KG1 (cell line): ENCODE measurements around the gene JSRP1.

Experiments used
- DNase-seq: peaks from one replicate; lab custom pipeline; 2025; lab: John Stamatoyannopoulos, UW

Gene JSRP1, protein sequence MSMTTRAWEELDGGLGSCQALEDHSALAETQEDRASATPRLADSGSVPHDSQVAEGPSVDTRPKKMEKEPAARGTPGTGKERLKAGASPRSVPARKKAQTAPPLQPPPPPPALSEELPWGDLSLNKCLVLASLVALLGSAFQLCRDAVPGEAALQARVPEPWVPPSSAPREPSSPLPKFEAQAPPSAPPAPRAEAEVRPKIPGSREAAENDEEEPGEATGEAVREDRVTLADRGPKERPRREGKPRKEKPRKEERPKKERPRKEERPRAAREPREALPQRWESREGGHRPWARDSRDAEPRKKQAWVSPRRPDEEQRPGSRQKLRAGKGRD

DNA sequence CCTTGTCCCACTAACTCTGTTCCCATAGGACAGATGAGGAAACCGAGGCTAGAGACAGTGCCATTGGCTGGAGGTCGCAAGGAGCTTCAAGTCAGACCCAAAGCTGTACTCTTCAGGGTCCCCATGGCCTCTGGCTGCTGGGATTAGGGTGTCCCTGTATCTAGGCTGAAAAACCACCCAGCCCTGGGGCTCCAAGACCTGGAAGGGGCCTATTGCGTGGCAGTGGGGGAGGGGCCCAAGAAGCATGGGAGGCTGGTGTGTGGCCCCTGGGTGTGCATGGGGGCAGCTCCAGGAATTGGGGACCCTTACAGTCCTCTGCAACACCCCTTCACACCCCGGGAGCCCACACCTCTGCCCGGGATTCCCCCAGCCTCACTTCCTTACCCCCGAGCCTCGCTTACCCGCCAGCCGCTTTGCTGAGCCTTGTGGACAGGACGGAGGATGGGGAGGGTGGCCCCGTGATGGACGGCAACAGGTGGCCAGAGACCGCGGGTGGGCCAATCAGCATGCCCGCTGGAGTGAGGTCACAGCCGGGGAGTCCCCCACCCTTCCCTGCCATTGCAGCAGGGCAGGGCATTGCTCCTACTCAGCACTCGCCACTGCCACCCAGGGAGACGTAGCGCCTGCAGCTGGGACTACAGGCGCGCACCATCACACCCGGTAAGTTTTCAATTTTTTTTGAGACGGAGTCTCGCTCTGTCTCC lies at the start of gene JSRP1:
JSRP1 (minus strand) TSS at position 436 of the 704 bp plus-strand sequence. CDS start 1,103 bp downstream, outside the sequence.
- DNase-seq: no peak

DNA sequence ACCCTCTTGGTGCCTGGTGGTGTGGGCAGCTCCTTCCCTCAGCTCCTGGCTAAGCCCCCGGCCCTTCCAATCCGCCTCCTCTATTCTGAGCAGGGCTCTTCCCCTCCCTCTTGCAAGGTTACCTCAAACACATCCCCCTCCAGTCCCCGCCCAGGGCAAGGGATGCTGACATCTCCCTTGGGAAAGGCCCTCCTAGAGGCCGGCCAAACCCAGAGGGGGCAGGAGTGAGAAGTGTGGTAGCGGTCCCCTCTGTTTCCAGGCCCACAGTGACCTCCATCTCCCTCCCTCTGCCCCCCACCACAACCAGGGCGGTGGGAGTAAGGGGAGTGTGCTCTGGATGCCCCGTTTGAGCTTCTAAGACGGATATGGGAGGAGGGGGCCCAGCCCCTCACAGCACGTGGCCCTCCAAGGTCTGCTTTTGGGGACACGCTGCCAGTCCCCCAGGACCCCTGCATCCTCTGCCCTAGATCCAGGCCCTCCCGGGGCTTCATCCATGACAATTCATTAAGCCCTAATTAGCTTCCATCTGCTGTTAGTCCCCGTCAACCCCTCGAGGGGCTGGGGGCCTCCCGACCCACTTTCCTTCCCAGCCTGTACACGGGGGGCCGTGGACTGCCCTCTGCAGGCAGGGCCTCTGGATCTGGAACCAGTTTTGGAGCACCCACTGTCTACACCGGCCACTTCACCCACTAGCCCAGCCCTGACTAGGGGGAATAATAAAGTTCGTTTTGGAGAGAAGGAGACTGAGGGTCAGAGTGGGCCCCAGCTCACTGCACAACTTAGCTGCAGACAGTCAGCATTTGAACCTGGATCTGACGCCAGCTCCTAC lies 49.4 kb upstream of the JSRP1 start:
- no peak for DNase-seq

DNA sequence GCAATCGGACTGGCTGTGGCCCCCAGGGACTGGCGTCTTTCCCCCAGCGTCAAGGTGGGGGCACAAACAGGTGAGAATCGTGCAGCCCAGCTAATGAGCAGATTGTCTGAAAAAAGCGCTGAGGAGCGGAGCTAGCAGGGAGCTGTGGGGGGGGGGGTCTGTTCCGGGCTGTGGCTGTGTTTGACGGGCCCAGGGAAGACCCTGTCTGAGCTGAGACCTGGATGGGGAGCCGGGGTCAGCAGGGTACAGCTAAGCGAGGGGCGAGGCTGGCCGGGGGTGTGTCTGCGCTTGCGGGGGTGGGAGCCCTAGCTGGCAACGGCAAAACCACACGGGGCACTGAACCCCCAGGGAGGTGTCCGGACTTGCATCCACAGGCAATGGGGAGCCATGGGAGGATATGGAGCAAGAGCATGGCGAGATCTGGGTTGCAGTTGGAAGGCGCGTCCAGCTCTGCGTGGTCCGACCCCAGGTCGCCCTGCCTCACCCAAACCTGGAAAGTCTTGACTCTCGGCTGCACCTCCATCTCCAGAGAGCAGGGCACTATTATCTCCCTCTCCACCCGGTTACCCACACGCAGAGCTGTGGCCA lies 47.1 kb upstream of the JSRP1 start:
- no peak for DNase-seq

DNA sequence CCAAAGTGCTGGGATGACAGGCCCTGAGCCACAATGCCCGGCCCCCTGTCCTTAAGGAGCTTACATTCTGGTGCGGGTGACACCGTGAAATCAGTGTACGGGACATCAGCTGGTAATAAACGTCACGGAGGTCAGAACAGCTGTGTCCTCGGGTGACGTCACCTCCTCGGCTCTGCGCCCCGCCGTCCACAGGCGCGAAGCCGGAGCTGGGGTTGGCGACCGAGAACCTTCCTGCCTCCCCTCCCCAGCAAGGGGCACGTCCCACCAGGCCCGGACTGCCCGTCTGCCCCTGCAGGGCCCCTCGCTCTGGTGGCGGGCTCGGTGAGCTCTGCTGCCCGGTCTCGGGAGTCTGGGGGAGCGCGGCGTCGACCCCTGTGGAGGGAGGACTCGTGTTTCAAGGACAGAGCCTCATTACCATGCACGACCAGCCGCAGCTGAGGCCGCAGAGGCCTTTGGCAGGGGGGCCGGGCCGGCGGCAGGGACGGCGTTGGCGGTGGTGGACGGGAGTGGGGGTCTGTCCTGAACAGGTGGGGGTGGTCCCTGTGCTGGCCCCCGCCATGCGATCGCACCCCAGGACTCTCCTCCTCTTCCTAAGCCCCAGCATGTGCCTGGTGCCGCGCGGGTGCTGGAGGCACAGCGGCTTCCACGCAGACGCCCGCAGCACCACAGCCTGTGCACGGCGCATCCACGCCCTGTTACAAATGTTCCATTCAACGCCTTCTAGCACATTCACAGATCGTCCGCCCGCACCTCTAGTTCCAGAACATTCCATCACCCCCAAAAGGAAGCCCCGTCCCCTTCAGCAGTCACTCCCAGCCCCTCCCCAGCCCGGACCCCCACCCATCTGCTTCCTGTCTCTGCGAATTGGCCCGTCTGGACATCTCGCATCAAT lies 46.3 kb upstream of the JSRP1 start:
- DNase-seq: no peak

DNA sequence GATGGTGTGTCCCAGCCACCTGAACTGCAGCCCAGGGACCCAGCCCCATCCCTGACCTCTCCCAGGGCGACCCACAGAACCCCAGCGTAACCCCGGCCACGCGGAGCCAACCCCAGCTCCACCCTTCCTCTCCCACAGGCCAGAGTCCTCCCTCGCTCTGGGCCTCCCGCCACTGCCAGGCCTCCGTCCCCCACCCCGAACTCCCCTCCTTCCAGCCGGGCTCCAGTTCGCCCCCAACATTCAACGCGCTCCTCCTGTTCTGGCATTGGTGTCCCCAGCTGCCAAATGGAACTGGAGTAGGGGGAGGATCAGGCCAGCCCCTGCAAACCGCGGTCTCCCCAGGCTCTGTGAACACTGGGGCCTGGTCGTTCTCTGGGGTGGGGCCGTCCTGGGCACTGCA lies 44.3 kb upstream of the JSRP1 start:
- no peak for DNase-seq

DNA sequence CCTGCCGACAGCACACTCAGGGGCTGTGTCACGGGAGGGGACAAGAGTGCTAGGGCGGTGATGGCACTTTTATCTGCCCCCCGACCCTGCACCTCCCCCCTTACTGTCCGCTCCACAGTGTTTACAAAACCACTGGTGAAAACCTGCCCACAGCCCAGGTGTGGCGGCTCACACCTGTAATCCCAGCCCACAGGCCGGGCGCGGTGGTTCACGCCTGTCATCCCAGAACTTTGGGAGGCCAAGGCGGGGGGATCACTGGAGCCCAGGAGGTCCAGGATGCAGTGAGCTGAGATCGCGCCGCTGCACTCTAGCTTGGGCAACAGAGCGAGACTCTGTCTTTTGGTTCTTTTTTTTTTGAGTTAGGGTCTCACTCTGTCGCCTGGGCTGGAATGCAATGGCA lies 39.9 kb upstream of the JSRP1 start:
- no peak for DNase-seq

DNA sequence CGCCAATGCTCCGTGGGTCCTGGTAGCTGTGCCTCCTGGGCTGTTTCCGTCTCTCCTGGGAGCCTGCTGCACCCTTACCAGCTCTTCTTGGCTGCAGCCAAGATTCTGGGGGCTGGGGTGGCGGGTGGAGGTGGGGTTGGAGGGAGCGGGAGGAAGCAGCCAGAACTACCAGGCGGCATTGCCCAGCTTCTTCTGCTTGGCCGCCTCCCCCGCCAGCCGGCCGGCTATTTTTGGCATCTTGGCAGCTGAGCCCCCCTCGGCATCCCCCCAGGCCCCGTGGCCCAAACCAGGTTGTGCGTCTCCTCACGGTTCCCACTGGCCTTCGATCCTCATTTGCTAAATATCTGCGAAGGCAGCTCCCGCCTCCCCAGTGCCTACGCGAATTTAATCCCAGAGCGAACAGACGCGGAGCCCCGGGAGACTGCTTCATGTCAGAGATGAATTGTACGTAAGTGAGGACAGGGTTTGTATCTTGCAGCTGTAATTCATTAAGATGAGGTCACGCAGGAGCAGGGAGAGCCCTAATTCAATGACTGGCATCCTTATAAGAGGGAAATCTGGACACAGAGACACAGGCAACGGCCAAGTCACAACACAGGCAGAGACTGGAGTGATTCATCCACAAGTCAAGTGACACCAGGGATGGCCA lies 38.6 kb upstream of the JSRP1 start:
- no peak for DNase-seq

DNA sequence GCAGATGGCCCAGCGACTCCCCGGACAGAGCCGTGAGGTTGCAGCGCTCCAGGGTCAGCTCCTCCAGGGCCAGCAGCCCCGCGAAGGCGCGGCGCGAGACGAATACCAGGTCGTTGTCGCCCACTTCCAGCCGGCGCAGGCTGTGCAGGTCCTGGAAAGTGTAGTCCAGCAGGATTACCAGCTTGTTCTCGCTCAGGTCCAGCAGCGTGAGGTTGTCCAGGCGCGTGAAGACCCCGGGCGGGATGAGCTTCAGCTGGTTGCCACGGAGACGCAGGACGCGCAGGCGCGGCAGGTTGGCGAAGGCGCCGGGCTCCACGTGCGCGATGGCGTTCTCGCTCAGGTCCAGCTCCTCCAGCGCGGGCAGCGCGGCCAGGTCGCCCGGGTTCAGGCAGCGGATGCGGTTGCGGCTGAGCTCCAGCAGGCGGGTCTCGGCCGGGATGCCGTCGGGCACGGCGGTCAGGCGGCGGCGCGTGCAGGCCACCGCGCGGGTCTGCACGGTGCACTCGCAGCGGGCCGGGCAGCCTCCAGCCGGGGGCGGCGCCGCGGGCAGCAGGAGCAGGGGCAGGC lies 35.1 kb upstream of the JSRP1 start:
- DNase-seq: no peak

DNA sequence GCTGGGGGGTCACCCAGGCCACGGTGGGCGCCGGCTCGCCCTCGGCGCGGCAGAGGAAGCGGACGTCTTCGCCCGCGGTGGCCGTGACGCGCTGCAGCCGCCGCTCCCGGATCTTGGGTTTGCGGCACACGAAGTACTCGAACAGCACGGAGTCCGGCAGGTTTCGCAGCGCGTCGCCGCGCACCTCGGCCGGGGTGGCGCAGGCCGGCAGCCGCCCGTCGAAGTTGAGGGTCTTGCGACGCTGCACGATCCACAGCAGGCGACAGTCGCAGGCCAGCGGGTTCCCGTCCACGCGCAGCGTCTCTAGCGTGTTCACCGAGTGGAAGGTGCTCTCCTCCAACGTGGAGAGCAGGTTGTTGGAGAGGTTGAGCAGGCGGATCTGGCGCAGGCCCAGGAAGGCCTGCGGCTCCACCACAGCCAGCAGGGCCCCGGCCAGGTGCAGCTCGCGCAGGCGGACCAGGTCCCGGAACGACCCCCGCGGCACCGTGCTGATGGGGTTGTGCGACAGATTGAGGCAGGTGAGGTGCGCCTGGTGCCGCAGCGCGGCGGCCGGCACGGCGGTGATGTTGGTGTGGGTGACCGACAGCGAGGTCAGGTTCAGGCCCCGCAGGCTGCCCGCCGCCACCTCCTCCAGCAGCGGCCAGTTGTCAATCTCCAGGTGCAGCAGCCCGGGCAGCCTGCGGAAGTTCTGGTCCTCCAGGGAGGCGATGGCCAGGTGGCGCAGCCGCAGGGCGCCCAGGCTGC lies 34.4 kb upstream of the JSRP1 start:
- no peak for DNase-seq

DNA sequence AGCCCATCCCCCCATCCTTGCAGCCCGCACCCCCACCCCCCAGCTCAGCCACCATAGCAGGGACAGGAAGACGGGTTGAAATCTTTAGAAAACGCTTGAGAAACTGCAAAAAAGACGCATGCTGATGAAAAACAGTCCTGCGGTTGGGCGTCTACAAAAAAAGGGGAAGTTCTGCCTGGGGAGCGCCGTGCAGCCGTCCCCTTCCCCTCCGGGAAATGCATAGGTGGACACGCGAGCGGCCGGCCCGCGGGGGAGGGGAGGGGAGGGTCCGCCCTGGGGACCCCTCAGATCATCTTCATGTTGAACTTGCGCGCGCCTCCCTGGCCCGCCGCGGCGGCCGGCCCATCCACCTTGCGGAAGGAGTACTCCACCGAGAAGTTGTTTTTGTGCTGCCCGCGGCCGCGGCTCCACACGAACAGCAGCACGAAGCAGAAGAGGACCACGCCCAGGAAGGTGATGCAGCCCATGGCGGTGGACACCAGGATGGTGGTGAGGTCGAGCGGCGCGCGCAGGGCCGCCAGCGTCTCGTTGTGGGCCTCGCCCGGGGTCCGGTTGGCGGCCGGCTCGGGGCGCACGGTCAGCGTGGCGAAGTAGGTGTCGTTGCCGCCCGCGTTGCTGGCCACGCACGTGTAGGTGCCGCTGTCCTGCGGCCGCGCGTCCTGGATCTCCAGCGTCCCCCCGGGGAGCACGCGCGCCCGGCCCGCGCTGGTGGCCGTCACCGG lies 33.7 kb upstream of the JSRP1 start:
- peak; percentile 89 for DNase-seq

DNA sequence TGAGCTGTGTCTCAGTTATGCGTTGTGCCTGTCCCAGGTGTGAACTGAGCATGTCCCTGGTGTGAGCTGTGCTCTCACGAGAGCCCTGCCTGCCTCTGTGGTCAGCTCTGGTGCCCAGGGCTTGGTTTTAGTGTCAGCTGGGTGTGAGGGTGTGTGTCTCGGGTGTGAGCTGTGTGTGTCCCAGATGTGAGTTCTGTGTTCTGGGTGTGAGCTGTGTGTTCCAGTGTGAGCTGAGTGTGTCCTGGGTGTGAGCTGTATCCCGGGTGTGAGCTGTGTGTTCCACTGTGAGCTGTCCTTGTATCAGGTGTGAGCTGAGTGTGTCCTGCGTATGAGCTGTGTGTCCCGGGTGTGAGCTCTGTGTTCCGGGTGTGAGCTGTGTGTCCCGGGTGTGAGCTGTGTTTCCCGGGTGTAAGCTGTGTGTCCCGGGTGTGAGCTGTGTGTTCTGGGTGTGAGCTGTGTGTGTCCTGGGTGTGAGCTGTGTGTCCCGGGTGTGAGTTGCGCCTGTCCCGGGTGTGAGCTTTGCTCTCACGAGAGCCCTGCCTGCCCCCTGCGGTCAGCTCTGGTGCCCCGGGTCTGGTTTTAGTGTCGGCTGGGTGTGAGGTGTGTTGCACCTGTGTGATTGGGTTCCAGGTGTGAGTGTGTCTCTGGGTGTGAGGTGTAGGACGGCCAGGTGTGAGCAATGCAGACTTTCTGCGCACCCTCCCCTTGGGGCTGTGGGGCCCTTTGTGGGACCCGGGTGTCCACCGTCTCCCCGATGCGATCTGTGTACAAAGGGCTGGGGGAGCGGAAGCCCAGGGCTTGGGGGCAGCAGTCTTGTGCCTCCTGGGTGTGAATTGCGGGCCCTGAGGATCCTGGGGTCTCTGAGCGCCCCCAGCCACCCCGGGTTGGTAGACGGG lies 32.8 kb upstream of the JSRP1 start:
- no peak for DNase-seq

DNA sequence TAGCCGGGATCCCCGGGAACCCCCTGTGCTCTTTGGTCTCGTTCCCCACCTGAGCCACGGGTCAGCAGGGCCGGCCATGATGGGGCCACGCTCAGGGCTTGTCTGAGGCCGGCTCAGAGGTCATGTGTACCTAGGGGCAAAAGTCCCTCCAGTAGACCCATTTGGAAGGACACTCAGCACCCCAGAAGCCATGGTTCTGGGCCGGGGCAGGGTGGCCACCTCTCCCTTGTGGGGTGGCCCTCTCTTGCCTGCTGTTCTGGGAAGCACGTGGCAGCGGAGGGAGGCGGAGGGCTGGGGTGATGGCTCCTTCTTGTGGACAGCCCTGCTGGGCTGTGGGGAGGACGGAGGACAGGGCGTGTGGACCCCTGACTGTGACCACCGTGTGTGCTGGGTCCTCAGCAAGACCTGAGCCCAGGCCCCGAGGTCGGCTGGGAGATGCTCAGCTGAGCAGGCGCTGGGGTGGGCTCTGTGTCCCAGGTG lies 32.2 kb upstream of the JSRP1 start:
- no peak for DNase-seq

DNA sequence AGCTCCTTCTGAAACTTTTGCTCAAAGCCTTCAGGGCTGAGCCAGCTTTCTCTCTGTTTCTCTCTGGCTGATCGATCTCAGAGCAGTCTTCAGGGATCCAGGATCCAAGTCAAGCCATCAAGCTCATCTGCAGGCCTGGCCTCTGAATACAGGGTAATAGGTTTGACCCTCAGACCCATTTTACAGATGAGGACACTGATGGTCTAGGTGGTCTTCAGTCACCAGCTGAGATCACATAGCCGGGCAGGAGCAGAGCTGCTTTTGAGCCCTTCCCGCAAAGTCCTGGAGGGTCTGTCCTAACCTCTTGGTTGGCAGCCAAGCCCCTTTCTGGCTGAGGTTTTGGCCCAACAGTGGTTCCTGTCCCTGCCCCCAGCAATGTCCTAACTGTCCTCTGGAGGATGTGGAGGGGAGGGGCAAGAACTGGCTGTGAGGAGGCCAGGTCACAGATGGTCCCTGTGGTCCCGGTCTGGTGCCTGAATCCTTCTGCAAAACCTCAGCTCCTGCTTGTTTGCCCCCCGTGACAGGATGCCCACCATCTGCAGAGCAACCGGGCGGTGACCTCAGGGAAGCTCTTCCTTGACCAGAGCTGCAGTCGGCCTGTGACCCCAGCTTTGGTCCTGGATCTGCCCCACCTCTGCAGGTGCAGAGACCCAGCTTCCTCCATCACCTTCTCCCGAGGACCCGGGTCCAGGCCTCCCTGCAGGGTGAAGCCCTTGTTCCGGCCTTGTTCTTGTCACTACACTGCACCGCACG lies 31.5 kb upstream of the JSRP1 start:
- DNase-seq: no peak

DNA sequence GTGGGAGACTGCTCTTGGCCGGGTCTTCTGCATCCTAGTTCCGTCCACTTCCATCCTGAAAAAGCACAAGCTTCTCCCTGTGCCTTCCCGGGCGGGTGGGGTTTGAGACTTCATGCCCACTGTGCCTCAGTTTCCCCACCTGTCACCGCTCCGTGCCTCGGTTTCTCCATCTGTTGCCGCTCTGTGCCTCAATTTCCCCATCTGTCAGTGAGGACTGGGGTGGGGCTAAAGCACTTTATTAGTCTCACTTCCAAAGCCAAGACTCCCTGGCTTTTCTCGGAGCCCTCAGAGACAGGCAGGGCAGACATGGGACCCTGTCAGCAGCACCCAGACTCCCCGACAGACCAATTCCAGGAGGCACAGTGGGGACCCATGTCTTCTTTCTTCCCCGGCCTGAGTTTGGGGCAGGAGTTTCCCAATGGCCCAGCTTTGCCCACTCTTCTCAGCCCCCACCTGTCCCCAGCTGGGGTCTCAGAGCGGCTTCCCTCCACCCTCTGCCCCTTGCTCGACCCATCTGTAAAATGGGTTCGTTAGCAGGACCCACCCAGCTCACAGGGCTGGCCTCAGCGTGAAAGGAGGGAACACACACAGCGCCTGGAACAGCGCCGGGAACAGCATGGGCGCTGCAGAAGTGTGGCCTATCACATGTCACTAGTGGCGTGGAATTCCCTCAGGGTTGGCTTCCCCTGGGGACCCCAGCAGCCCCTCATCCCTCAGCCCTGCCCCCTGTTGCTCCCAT lies 30.4 kb upstream of the JSRP1 start:
- DNase-seq: no peak

DNA sequence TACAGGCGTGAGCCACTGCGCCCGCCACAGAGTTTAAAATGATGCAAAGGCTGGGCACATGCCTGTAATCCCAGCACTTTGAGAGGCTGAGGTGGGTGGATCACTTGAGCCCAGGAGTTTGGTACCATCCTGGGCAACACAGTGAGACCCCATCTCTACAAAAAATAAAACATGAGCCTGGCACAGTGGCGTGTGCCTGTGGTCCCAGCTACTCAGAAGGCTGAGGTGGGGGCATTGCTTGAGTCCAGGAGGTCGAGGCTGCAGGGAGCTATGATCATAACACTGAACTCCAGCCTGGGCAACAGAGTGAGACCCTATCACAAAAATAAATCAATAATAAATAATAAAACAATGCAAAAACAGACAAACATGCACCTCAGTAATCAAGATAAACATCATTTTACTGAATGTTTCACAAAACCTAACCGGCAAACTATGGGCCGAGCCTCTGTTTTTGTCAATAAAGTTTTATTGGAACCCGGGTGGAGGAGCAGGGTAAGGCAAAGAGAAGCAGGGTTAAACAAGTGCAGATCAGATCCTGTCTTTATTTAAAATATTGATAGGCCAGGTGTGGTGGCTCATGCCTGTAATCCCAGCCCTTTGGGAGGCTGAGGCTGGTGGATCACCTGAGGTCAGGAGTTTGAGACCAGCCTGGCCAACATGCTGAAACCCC lies 27.8 kb upstream of the JSRP1 start:
- DNase-seq: no peak

DNA sequence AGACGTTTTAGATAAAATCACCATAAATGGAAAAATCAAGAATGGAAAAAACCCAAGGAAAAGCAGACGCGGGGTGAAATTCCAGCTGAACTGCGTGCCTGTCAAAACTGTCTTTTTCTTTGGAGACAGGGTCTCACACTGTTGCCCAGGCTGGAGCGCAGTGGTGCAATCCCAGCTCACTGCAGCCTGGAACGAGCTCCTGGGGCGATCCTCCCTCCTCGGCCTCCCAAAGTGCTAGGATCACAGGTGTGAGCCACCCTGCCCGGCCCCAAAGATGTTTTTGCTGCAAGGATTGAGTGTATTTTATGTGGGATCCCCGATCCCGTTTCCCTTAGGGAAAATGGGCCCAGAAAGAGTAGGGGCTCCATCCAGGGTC lies 26.6 kb upstream of the JSRP1 start:
- no peak for DNase-seq
